ENCODE results near the gene FSTL4. TPM values are rescaled to one million over a fixed set of nuclear protein-coding genes. Genes with fewer than 3 reads are reported as not detected.

Gene FSTL4
- polyA plus RNA-seq, 4 donors: 0.25 to 1.5 TPM; not detected in 2

DNA sequence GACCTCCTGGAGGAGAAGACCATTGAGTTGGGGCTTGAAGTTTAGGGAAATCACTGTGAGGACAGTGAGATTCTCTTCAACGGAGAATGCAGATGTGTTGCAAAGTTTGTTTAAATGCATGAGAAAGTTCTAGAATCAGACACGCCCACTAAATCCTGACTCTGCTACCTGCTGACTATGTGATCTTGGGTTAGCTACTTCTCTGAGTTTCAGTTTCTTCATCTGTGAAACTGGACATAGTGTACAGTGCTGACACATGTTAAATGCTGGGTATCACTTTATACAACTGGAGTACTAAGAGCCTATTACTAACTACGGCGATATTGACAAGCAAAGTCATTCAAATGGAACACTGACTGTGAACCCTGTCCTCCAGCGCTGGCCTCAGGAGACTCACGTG is 305.1 kb downstream of the FSTL4 start:
- Histone ChIP-seq H3K36me3 (ENCODE audit: control insufficient read depth in 3 of 3, insufficient read depth in 2 of 3, low read depth in 1 of 3, low read length in 3 of 3) (no peaks in the 10 kb centered on the region), H3K27me3 (ENCODE audit: control insufficient read depth in 3 of 3, insufficient read depth in 3 of 3, low read length in 3 of 3) (peaks cover 0 to 3% (median 2%) of the 10 kb centered on the region in 3 donors), H3K4me3 (ENCODE audit: low read depth in 1 of 3, low read length in 3 of 3) (no peak overlapping the region), H3K4me1 (ENCODE audit: control insufficient read depth in 3 of 3, insufficient read depth in 2 of 3, low read depth in 1 of 3, low read length in 2 of 3) (no peaks in the 10 kb centered on the region), H3K9me3 (ENCODE audit: control insufficient read depth in 2 of 2, insufficient read depth in 1 of 2, low read depth in 1 of 2, low read length in 1 of 2) (no peaks in the 10 kb centered on the region), H3K27ac (ENCODE audit: low read depth in 1 of 3, low read length in 2 of 3) (no peak overlapping the region)
- DNase-seq (no peak), FAIRE-seq (no peak)
- WGBS, 3 donors: 81 to 92% (median 89%) methylated on average over 6 of the region's 6 CpGs

DNA sequence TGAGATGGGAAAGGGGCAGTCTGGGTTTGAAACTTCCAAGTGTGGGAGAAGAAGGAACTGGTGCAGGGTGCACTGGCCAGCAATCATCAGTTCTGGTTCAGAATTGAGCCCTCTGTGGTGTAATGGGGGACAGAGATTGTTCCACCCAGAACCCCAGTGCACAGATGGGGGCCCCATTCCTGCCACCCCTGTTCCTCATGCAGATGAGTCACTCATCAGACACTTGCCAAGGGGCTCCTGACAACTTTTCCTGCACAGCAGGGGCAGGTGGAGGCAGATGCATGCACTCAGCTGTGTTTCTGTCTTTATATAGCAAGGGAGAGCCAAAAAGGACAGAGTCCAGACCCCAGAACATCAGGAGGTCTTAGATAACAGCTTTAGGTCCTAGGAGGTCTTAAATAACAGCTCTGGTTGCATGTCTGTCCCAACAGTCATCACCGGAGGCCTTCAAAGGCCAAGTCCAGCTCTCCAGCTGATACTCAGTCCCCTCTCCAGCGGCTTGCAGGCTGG is 307.6 kb downstream of the FSTL4 start:
- no peaks in the 10 kb centered on the region for H3K4me1 ChIP-seq (ENCODE audit: control insufficient read depth in 3 of 3, insufficient read depth in 2 of 3, low read depth in 1 of 3, low read length in 2 of 3)
- no peak overlapping the region for H3K4me3 ChIP-seq (ENCODE audit: low read depth in 1 of 3, low read length in 3 of 3)
- FAIRE-seq (no peak), DNase-seq (no peak)
- WGBS, 3 donors: 71 to 86% (median 83%) methylated on average over 2 of the region's 2 CpGs
- no peaks in the 10 kb centered on the region for H3K36me3 ChIP-seq (ENCODE audit: control insufficient read depth in 3 of 3, insufficient read depth in 2 of 3, low read depth in 1 of 3, low read length in 3 of 3)
- no peaks in the 10 kb centered on the region for H3K9me3 ChIP-seq (ENCODE audit: control insufficient read depth in 2 of 2, insufficient read depth in 1 of 2, low read depth in 1 of 2, low read length in 1 of 2)
- peaks cover 0 to 3% (median 2%) of the 10 kb centered on the region in 3 donors for H3K27me3 ChIP-seq (ENCODE audit: control insufficient read depth in 3 of 3, insufficient read depth in 3 of 3, low read length in 3 of 3)
- H3K27ac ChIP-seq (ENCODE audit: low read depth in 1 of 3, low read length in 2 of 3): no peak overlapping the region

DNA sequence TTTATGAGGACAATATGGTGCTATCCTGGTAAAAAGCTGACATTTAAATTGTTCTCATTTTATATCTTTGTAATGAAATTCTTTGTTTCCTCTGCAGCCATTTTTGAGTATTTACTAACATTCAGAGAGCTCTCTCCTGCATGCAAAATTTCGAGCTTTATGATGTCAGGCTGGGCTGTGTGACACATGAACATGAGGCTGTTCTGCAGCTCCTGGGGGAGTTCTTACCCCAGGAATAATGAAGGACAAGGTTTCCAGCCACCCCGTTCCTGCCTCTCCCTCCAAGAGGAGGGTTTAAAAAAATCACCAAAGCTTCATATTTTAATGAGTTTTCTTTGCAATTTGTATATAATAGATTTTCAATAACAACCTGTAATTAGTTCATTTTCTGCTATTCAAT is 308.2 kb downstream of the FSTL4 start:
- H3K27me3 ChIP-seq (ENCODE audit: control insufficient read depth in 3 of 3, insufficient read depth in 3 of 3, low read length in 3 of 3): peaks cover 0 to 3% (median 0%) of the 10 kb centered on the region in 3 donors
- DNase-seq: no peak
- no peak for FAIRE-seq
- no peak overlapping the region for H3K4me3 ChIP-seq (ENCODE audit: low read depth in 1 of 3, low read length in 3 of 3)
- H3K9me3 ChIP-seq (ENCODE audit: control insufficient read depth in 2 of 2, insufficient read depth in 1 of 2, low read depth in 1 of 2, low read length in 1 of 2): no peaks in the 10 kb centered on the region
- WGBS, 3 donors: 52 to 59% (median 57%) methylated on average over 2 of the region's 2 CpGs
- no peaks in the 10 kb centered on the region for H3K36me3 ChIP-seq (ENCODE audit: control insufficient read depth in 3 of 3, insufficient read depth in 2 of 3, low read depth in 1 of 3, low read length in 3 of 3)
- no peaks in the 10 kb centered on the region for H3K4me1 ChIP-seq (ENCODE audit: control insufficient read depth in 3 of 3, insufficient read depth in 2 of 3, low read depth in 1 of 3, low read length in 2 of 3)
- H3K27ac ChIP-seq (ENCODE audit: low read depth in 1 of 3, low read length in 2 of 3): no peak overlapping the region

DNA sequence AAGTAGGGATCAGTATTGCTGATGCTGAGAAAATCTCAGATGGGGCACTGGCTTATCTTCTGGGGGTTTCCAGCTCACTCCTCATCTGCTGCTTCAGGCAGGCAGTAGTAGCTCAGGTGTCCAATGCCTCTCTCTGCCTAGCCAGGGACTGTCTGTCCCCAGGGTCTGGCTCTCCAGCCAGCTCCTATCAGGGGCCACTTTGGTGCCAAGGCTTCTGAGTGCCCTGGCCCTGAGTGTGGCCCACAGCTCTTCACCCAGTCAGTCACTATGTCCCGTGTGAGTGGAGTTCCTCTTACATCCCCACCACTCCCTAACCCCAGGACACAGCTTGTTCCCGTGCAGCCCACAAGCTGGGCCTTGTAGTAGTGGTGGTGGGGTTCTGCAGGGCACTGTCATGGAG is 309.0 kb downstream of the FSTL4 start:
- H3K4me1 ChIP-seq (ENCODE audit: control insufficient read depth in 3 of 3, insufficient read depth in 2 of 3, low read depth in 1 of 3, low read length in 2 of 3): no peaks in the 10 kb centered on the region
- H3K36me3 ChIP-seq (ENCODE audit: control insufficient read depth in 3 of 3, insufficient read depth in 2 of 3, low read depth in 1 of 3, low read length in 3 of 3): no peaks in the 10 kb centered on the region
- FAIRE-seq: no peak
- no peak overlapping the region for H3K4me3 ChIP-seq (ENCODE audit: low read depth in 1 of 3, low read length in 3 of 3)
- H3K27ac ChIP-seq (ENCODE audit: low read depth in 1 of 3, low read length in 2 of 3): no peak overlapping the region
- WGBS, 3 donors: 72 to 81% (median 78%) methylated on average over 2 of the region's 2 CpGs
- peaks cover 0 to 3% (median 0%) of the 10 kb centered on the region in 3 donors for H3K27me3 ChIP-seq (ENCODE audit: control insufficient read depth in 3 of 3, insufficient read depth in 3 of 3, low read length in 3 of 3)
- no peaks in the 10 kb centered on the region for H3K9me3 ChIP-seq (ENCODE audit: control insufficient read depth in 2 of 2, insufficient read depth in 1 of 2, low read depth in 1 of 2, low read length in 1 of 2)
- no peak for DNase-seq

DNA sequence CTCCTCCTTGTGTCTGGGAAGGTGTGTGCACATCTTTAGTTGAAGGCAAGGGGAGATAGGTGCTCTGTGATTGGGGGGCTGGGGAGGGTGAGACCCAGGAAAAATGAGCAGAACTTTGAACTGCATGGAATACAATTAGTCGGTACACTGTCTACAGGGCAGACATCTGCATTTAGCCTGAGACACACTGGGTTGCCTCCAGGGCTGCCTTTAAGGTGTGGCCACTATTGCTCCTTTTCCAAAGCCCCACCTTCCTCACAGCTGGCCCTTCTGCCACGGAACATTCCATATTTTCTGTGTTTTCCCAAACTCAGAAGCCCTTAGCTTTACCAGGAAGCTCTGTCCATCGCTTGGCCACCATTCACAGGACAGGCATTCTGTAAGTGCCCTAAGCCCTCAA is 312.6 kb downstream of the FSTL4 start:
- H3K4me3 ChIP-seq (ENCODE audit: low read depth in 1 of 3, low read length in 3 of 3): no peak overlapping the region
- FAIRE-seq (no peak), DNase-seq (no peak)
- H3K27me3 ChIP-seq (ENCODE audit: control insufficient read depth in 3 of 3, insufficient read depth in 3 of 3, low read length in 3 of 3): peaks cover 0 to 11% (median 4%) of the 10 kb centered on the region in 3 donors
- H3K9me3 ChIP-seq (ENCODE audit: control insufficient read depth in 2 of 2, insufficient read depth in 1 of 2, low read depth in 1 of 2, low read length in 1 of 2): no peaks in the 10 kb centered on the region
- no peaks in the 10 kb centered on the region for H3K4me1 ChIP-seq (ENCODE audit: control insufficient read depth in 3 of 3, insufficient read depth in 2 of 3, low read depth in 1 of 3, low read length in 2 of 3)
- 49 to 72% (median 58%) methylated on average over 3 of the region's 3 CpGs for WGBS, 3 donors
- no peaks in the 10 kb centered on the region for H3K36me3 ChIP-seq (ENCODE audit: control insufficient read depth in 3 of 3, insufficient read depth in 2 of 3, low read depth in 1 of 3, low read length in 3 of 3)
- no peak overlapping the region for H3K27ac ChIP-seq (ENCODE audit: low read depth in 1 of 3, low read length in 2 of 3)

DNA sequence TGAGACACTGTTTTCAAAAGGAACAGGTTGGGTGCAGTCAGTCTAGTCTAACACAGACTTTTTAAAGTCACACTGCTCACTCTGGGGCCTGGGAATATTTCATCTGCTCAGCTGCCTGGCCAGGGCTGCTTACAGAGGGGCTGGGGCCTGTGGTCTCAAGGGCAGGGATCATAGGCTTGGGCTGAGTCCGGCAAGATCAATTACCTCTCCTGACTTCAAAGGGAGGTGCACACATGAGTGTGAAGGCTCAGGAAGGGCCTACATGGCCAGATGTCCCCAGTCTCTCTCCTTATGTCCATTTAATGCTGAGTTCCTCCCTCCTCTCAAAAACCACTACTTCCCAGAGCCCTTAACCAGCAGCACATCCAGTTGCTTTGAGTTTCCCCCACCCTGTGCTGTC is 313.3 kb downstream of the FSTL4 start:
- Histone ChIP-seq H3K9me3 (ENCODE audit: control insufficient read depth in 2 of 2, insufficient read depth in 1 of 2, low read depth in 1 of 2, low read length in 1 of 2) (no peaks in the 10 kb centered on the region), H3K27me3 (ENCODE audit: control insufficient read depth in 3 of 3, insufficient read depth in 3 of 3, low read length in 3 of 3) (peaks cover 0 to 11% (median 4%) of the 10 kb centered on the region in 3 donors), H3K36me3 (ENCODE audit: control insufficient read depth in 3 of 3, insufficient read depth in 2 of 3, low read depth in 1 of 3, low read length in 3 of 3) (no peaks in the 10 kb centered on the region), H3K4me3 (ENCODE audit: low read depth in 1 of 3, low read length in 3 of 3) (no peak overlapping the region), H3K27ac (ENCODE audit: low read depth in 1 of 3, low read length in 2 of 3) (no peak overlapping the region), H3K4me1 (ENCODE audit: control insufficient read depth in 3 of 3, insufficient read depth in 2 of 3, low read depth in 1 of 3, low read length in 2 of 3) (no peaks in the 10 kb centered on the region)
- FAIRE-seq (no peak), DNase-seq (no peak)
- 67 to 86% (median 79%) methylated on average over 1 of the region's 1 CpG for WGBS, 3 donors

DNA sequence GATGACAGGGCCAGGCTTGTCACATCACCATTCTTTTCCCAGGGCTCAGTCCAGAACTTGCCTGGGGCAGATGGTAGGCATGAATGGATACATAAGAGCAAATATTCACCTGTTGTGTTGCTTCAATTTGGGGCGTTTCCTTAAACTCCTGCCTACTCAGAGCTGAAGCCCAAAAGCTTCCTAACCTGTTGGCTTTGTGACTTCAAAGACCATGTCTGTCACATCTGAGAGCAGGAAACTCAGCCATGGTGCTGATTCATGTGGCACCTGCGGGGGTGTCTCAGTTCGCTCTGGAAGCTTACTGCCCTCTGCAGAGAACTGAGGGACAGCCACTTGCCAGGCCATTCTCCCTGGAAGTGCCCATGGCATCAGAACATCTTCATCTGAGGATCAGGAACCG is 313.9 kb downstream of the FSTL4 start:
- no peak overlapping the region for H3K27ac ChIP-seq (ENCODE audit: low read depth in 1 of 3, low read length in 2 of 3)
- H3K9me3 ChIP-seq (ENCODE audit: control insufficient read depth in 2 of 2, insufficient read depth in 1 of 2, low read depth in 1 of 2, low read length in 1 of 2): no peaks in the 10 kb centered on the region
- no peaks in the 10 kb centered on the region for H3K4me1 ChIP-seq (ENCODE audit: control insufficient read depth in 3 of 3, insufficient read depth in 2 of 3, low read depth in 1 of 3, low read length in 2 of 3)
- H3K4me3 ChIP-seq (ENCODE audit: low read depth in 1 of 3, low read length in 3 of 3): no peak overlapping the region
- DNase-seq (no peak), FAIRE-seq (no peak)
- H3K36me3 ChIP-seq (ENCODE audit: control insufficient read depth in 3 of 3, insufficient read depth in 2 of 3, low read depth in 1 of 3, low read length in 3 of 3): no peaks in the 10 kb centered on the region
- 63 to 83% (median 76%) methylated on average over 4 of the region's 4 CpGs for WGBS, 3 donors
- H3K27me3 ChIP-seq (ENCODE audit: control insufficient read depth in 3 of 3, insufficient read depth in 3 of 3, low read length in 3 of 3): peaks cover 0 to 11% (median 4%) of the 10 kb centered on the region in 3 donors

DNA sequence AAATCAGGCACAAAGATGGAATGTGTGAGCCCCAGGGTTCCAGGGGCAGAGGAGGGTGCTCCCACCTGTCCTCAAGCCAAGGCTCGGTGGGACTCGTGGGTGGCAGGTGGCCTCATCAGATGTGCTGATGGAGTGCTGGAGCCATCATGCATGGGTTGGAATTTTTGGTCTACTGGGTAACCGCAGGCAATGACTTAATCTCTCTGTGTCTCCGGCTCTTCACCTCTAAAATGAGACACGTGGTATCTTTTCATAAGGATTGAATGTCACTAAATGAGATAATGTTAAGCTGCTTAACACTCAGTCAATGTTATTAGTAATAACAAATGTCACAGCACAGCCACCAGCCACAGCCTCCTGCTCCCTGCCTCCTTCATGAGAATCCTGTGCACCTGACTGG is 315.0 kb downstream of the FSTL4 start:
- FAIRE-seq: no peak
- H3K27ac ChIP-seq (ENCODE audit: low read depth in 1 of 3, low read length in 2 of 3): no peak overlapping the region
- H3K9me3 ChIP-seq (ENCODE audit: control insufficient read depth in 2 of 2, insufficient read depth in 1 of 2, low read depth in 1 of 2, low read length in 1 of 2): no peaks in the 10 kb centered on the region
- H3K4me1 ChIP-seq (ENCODE audit: control insufficient read depth in 3 of 3, insufficient read depth in 2 of 3, low read depth in 1 of 3, low read length in 2 of 3): no peaks in the 10 kb centered on the region
- WGBS, 3 donors: 85 to 90% (median 86%) methylated on average over 5 of the region's 5 CpGs
- DNase-seq: no peak
- H3K36me3 ChIP-seq (ENCODE audit: control insufficient read depth in 3 of 3, insufficient read depth in 2 of 3, low read depth in 1 of 3, low read length in 3 of 3): no peaks in the 10 kb centered on the region
- H3K4me3 ChIP-seq (ENCODE audit: low read depth in 1 of 3, low read length in 3 of 3): no peak overlapping the region
- H3K27me3 ChIP-seq (ENCODE audit: control insufficient read depth in 3 of 3, insufficient read depth in 3 of 3, low read length in 3 of 3): peaks cover 0 to 8% (median 4%) of the 10 kb centered on the region in 3 donors

DNA sequence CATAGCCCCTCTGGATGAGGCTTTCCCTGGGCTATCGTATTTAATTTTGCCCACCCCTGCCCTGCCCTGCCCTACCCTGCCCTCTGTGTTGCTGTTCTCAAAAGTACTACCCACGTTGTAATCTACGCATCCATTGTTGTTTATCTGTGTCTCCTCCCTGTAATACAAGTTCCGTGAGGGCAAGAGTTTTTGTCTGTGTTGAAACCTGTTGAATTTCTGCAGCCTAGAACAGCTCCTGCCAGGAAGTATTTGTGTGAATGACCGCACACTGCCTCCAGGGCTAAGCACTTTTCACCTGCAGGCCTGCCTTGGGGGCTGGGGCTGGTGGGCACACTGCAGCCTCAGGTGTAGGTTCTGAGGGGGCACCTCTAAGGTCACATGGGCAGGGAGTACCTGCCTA is 315.7 kb downstream of the FSTL4 start:
- FAIRE-seq (no peak), DNase-seq (no peak)
- H3K36me3 ChIP-seq (ENCODE audit: control insufficient read depth in 3 of 3, insufficient read depth in 2 of 3, low read depth in 1 of 3, low read length in 3 of 3): no peaks in the 10 kb centered on the region
- no peak overlapping the region for H3K4me3 ChIP-seq (ENCODE audit: low read depth in 1 of 3, low read length in 3 of 3)
- WGBS, 3 donors: 41 to 75% (median 44%) methylated on average over 5 of the region's 5 CpGs
- H3K27me3 ChIP-seq (ENCODE audit: control insufficient read depth in 3 of 3, insufficient read depth in 3 of 3, low read length in 3 of 3): peaks cover 0 to 8% (median 4%) of the 10 kb centered on the region in 3 donors
- no peak overlapping the region for H3K27ac ChIP-seq (ENCODE audit: low read depth in 1 of 3, low read length in 2 of 3)
- no peaks in the 10 kb centered on the region for H3K4me1 ChIP-seq (ENCODE audit: control insufficient read depth in 3 of 3, insufficient read depth in 2 of 3, low read depth in 1 of 3, low read length in 2 of 3)
- H3K9me3 ChIP-seq (ENCODE audit: control insufficient read depth in 2 of 2, insufficient read depth in 1 of 2, low read depth in 1 of 2, low read length in 1 of 2): no peaks in the 10 kb centered on the region

Data from small intestine (tissue), 7 donors.